HEK293T (cell line): ENCODE results near the gene TFDP2.

ENCODE experiments used
- ARNT ChIP-seq: fragments of 450-650 bp; IDR thresholded peaks from 2 replicates; pipeline ENCODE4 v1.6.1; 2017; ENCODE audit warnings: mild to moderate bottlenecking
- ELF4 ChIP-seq: fragments of 450-650 bp; IDR thresholded peaks from 2 replicates; pipeline ENCODE4 v1.6.1; 2017; ENCODE audit warnings: antibody characterized with exemption
- FOXA1 ChIP-seq: fragments of 450-650 bp; IDR thresholded peaks from 2 replicates; pipeline ENCODE4 v1.6.1; 2016; ENCODE audit warnings: mild to moderate bottlenecking
- FOXM1 ChIP-seq: fragments of 450-650 bp; IDR thresholded peaks from 2 replicates; pipeline ENCODE4 v1.6.1; 2017; ENCODE audit warnings: mild to moderate bottlenecking, borderline replicate concordance
- LEF1 ChIP-seq: fragments of 450-650 bp; IDR thresholded peaks from 2 replicates; pipeline ENCODE4 v1.6.1; 2017; ENCODE audit warnings: mild to moderate bottlenecking, borderline replicate concordance
- SP1 ChIP-seq: fragments of 450-650 bp; IDR thresholded peaks from 2 replicates; pipeline ENCODE4 v1.6.1; 2017
- SUZ12 ChIP-seq: fragments of 450-650 bp; IDR thresholded peaks from 2 replicates; pipeline ENCODE4 v1.6.1; 2016; ENCODE audit warnings: mild to moderate bottlenecking
- TARDBP ChIP-seq: fragments of 450-650 bp; IDR thresholded peaks from 2 replicates; pipeline ENCODE4 v1.6.1; 2016
- ZNF384 ChIP-seq: fragments of 450-650 bp; IDR thresholded peaks from 2 replicates; pipeline ENCODE4 v1.6.1; 2016

- TF ChIP-seq ARNT (no peak), SUZ12 (no peak), SP1 (no peak), FOXM1 (no peak), ZNF384 (no peak), LEF1 (no peak), ELF4 (no peak), TARDBP (no peak), FOXA1 (no peak)
These were observed 9.9 kb upstream of the TFDP2 start for GRCh38 chr3:142159083-142159740.
